Measurements from ENCODE around the gene CIT. TPM values are rescaled to one million over a fixed set of nuclear protein-coding genes. Genes with fewer than 3 reads are reported as not detected.

The CIT gene
- total and polyA plus RNA-seq, 9 of the 15 experiments (the other 6 are each of a cell fraction or from before 2014, with no cell fraction given): 1.1 to 46.7 (median 21.3) TPM

GRCh38 chr12:119730381-119730780, 146.7 kb downstream of the CIT start:
- Histone ChIP-seq H3K36me3 (ENCODE audit: control insufficient read depth, insufficient read depth, low read length) (peaks cover 65% of the 10 kb centered on the region; the same call in 2 of the 3 replicates), H3K4me1 (replicated peaks in 1 of 2; ENCODE audit: control insufficient read depth in 2 of 2, insufficient read depth in 2 of 2, low read length in 2 of 2) (no peaks in the 10 kb centered on the region), H3K4me3 (no peak overlapping the region), H2AFZ (ENCODE audit: low read depth, low read length) (no peak overlapping the region), H3K27me3 (ENCODE audit: control insufficient read depth in 2 of 2, insufficient read depth in 2 of 2, low read length in 2 of 2) (no peaks in the 10 kb centered on the region), H4K20me1 (replicated peaks; ENCODE audit: control insufficient read depth, insufficient read depth, low read length) (peaks cover 3% of the 10 kb centered on the region; the same call in 1 of the 2 replicates), H3K4me2 (ENCODE audit: insufficient read depth, low read length) (no peak overlapping the region), H3K27ac (ENCODE audit: extremely low read depth, low read depth, low read length) (no peak overlapping the region), H3K9me3 (replicated peaks; ENCODE audit: control insufficient read depth, insufficient read depth, low read depth, low read length) (no peaks in the 10 kb centered on the region), H3K9ac (ENCODE audit: insufficient read depth in 1 of 2, low read depth in 2 of 2, low read length in 2 of 2) (no peak overlapping the region), H3K9me1 (ENCODE audit: control insufficient read depth, insufficient read depth, low read length) (no peaks in the 10 kb centered on the region), H3K79me2 (ENCODE audit: control insufficient read depth, insufficient read depth, low read length) (no peaks in the 10 kb centered on the region)
- intact Hi-C loops (cut with micrococcal nuclease): no loop called here
- WGBS (ENCODE audit: insufficient coverage, low coverage, missing lambda C conversion rate): 89% methylated on average over 11 of the region's 13 CpGs
- DNase-seq (ENCODE audit: extremely low read depth in 1 of 4, low spot score in 3 of 4): no peak
- in situ Hi-C loops (cut with MboI): no loop called here
- no peak for FAIRE-seq
- no TSS peak for BruUV-seq (replicated peaks)
- ATAC-seq: no peak
- POLR2A ChIA-PET: no interaction called here
- CTCF ChIA-PET (ENCODE audit: low intra/inter-chr PET ratio): no interaction called here
- TF ChIP-seq RBM15 (IDR thresholded peaks at IDR 0.05; ENCODE audit: insufficient read depth, low read length) (no peak), ATF3 (IDR thresholded peaks at IDR 0.05) (no peak), ATF3 (CRISPR knock-in tag; conservative IDR thresholded peaks at IDR 0.05) (no peak), GTF2B (IDR thresholded peaks at IDR 0.05; ENCODE audit: extremely low read depth, insufficient read length) (no peak), ZNF764 (CRISPR knock-in tag; IDR thresholded peaks at IDR 0.05; ENCODE audit: low read depth) (no peak), SNAPC5 (CRISPR knock-in tag; IDR thresholded peaks at IDR 0.05) (no peak), ZNF282 (CRISPR knock-in tag; IDR thresholded peaks at IDR 0.05) (no peak), TFE3 (CRISPR knock-in tag; IDR thresholded peaks at IDR 0.05) (no peak), ZBTB9 (CRISPR knock-in tag; IDR thresholded peaks at IDR 0.05) (no peak), FOXP1 (CRISPR knock-in tag; IDR thresholded peaks at IDR 0.05) (no peak), ZBTB49 (CRISPR knock-in tag; IDR thresholded peaks at IDR 0.05; ENCODE audit: borderline replicate concordance) (no peak), ZNF384 (IDR thresholded peaks at IDR 0.05; ENCODE audit: low read depth, low read length) (no peak), GTF2E2 (tag; IDR thresholded peaks at IDR 0.05) (no peak), CAMTA2 (CRISPR knock-in tag; conservative IDR thresholded peaks at IDR 0.05) (no peak), NR2F6 (CRISPR knock-in tag; IDR thresholded peaks at IDR 0.05) (no peak)

Data from K562 (cell line).